Posterior vena cava (tissue), 2 donors: ENCODE measurements around the gene SLC44A2. TPM values are rescaled to one million over a fixed set of nuclear protein-coding genes. Genes with fewer than 3 reads are reported as not detected.
A peak's percentile ranks its signal among the peaks of the same experiment; 100 is the strongest.

Experiments used
- DNase-seq: peaks from one replicate; pipeline ENCODE4 v3.0.0-alpha.2; 2020; ENCODE audit warnings: low spot score
- intact Hi-C, 2 donors: fragments of 100-400 bp; cut with DNase I; formaldehyde crosslinking; loops; one replicate each; pipeline versions ENCODE4 v1.14.1 to v1.14.2; 2022 to 2023
- total RNA-seq, 2 donors: library from RNA; stranded (reverse); fragmentation: NEBNext Ultra II Directional; extraction: Animal tissue kit (Norgen Biotek cat#: 25700); gene quantifications; one replicate each; pipeline ENCODE4 v1.2.1, GENCODE V29; 2021
- donor health status: DM: yes; HTN: yes; CAD: no.
- donor health status: DM: yes; HTN: yes; CAD: no.

Gene SLC44A2
- total RNA-seq, 2 donors from 2014 or later: 72.2 to 108 TPM

DNA sequence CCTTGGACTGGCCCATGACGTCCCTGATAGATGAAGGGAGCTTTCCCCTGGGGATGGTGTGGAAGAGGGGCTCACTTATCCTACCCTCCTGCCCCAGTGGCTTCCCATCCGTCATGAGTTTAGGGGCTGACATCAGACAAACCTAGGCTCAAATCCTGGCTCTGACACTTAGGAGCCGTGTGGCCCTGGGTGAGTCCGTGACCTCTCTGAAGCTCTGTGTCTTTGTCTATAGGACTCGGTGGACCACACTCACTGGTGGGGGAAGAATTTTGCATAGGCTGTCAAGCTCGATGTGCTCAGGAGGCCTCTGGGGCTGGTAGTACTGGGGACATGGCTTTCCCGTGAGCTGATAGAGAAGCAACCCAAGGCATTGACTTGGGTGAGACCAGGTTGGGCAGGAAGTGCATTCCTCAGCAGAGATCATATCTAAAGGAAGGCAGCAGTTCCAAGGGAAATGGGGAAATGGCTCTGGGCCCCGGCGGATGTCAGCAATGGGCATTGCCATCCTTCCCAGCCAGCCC lies 20.8 kb upstream of the SLC44A2 start:
- intact Hi-C loops: no loop called here
- DNase-seq: no peak

DNA sequence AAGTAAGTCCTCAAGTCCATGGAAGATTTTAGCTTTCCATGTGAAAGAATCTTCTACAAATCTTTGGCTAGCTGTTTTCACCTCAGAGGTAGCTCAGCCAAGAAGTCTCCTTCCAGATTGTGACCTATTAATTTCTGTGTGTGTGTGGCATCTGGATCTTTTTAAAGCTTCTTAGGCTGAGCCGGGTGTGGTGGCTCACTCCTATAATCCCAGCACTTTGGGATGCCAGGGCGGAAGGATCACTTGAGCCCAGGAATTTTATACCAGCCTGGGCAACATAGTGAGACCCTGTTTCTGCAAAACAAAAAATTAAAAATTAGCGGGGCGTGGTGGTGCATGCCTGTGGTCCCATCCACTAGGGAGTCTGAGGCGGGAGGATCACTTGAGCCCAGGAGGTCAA lies 13.4 kb upstream of the SLC44A2 start:
- intact Hi-C loops: no loop called here

DNA sequence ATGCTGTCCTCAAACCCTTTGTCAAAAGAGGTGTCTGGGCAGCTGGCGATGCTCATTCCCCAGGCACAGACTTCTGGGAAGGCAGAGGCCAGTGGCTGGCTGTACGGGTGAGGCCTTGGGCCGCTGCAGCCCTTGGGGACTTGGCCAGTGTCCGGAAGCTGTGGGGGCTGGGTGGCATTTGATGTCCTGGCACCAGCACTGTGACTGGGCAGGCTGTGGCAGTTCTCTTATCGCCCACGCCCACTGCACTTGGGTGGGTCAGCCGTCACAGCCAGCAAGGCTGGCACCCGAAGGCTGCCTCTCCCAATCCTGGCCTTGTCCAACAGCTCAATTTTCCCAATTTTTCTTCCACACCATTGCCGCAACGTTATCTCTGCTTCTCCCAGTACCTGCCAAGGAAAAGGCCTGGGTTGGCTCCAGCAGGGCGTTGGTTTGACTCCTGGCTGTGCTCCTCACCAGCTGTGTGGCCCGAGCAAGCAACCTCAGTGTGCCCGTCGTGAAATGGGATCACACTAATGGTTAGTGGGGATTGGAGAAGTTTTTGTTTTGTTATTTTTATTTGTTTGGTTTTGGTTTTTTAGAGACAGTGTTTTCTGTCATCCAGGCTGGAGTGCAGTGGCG lies 12.7 kb upstream of the SLC44A2 start:
- peak; percentile 87 for DNase-seq
- intact Hi-C loops: no loop called here

More for the DNA sequence above, 13.4 kb upstream of the SLC44A2 start:
- no peak for DNase-seq

DNA sequence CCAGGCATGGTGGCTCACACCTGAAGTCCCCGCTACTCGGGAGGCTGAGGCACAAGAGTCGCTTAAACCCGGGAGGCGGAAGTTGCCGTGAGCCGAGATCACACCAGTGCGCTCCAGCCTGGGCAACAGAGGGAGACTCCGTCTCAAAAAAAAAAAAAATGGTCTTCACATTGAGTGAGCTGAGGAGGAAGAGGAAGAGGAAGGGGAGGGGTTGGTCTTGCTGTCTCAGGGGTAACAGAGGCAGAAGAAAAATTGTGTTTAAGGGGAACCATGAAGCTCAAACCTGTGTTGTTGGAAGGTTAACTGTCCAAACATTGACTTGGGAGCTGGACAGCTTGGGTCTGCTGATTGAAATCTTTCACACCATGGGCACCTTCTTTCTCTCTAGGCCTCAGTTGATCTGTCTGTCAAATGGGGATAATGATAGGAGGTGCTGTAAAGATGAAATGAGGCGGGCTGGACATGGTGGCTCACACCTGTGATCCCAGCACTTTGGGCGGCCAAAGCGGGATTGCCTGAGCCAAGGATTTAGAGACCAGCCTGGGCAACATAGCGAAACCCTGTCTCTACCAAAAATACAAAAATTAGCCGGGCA lies 9.8 kb upstream of the SLC44A2 start:
- intact Hi-C loops: no loop called here
- DNase-seq: no peak

DNA sequence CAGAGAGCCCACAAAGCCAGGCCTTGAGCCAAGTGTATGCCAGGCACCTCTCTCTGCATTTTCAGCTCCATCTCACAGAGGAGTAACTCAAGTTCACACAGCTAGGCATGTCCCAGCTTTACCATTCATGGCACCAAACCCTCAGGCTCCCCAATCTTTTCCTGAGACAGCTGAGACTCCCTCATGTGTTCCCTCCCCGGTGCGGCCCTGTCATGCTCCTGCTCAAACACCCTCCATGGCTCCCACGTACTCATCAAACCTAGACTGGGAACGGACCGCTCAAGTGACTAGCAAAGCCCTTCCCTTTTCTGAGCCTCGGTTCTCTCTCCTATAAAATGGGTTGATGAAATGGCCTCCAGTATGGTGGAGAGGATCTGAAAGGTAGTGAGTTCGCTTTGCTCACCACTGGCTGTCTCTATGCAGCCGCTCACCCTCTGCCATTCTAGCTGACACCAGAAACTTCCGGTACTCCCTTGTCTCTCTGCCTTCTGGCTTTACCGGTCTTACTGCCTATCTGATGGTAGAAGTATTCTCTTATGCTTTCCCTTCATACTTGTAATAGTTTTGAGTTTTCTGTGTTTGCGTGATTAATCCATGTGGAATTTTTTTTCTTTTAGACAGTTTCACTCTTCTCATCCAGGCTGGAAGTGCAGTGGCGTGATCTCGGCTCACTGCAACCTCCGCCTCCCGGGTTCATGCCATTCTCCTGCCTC lies 7.8 kb upstream of the SLC44A2 start:
- intact Hi-C loops: no loop called here
- no peak for DNase-seq

DNA sequence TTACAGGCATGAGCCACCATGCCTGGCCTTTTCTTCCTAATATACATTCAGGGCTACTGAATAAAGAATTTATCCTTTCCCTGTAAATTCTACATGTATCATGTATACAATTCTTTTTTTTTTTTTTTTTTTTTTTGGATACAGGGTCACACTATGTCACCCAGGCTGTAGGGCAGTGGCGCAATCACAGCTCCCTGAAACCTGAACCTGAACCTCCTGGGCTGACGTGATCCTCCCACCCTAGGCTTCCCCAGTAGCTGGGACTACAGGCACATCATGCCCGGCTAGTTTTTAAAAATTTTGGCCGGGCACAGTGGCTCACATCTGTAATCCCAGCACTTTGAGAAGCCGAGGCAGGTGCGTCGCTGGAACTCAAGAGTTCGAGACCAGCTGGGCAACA lies 6.5 kb upstream of the SLC44A2 start:
- intact Hi-C loops: no loop called here

DNA sequence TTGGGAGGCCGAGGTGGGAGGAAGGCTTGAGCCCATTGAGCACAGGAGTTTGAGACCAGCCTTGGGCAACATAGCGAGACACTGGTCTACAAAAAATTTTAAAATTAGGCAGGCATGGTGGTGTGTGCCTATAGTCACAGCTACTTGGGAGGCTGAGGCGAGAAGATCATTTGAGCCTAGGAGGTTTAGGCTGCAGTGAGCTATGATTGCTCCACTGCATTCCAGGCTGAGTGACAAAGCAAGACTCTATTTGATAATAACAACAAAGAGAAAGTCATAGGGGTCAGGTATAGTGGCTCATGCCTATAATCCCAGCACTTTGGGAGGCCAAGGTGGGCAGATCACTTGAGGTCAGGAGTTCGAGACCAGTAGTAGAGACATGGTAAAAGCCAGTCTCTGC lies 4.6 kb upstream of the SLC44A2 start:
- intact Hi-C loops: no loop called here
- DNase-seq: no peak

More for the DNA sequence above, 6.5 kb upstream of the SLC44A2 start:
- no peak for DNase-seq

DNA sequence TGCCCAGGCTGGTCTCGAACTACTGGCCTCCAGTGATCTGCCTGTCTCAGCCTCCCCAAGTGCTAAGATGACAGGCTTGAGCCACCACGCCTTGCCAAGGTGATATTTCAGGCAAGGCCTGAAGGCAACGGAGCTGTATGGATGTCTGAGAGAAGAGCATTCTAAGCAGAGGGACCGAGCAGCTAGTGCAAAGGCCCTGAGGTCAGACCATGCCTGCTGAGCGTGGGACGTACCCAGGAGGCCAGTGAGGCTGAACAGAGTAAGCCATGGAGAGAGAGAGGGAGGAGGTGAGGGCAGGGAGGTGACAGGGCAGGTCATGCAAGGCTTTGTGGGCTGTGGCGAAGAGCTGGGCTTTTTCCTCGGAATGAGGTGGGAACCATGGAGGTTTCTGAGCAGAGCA lies 3.4 kb upstream of the SLC44A2 start:
- intact Hi-C loops: no loop called here
- DNase-seq: no peak

DNA sequence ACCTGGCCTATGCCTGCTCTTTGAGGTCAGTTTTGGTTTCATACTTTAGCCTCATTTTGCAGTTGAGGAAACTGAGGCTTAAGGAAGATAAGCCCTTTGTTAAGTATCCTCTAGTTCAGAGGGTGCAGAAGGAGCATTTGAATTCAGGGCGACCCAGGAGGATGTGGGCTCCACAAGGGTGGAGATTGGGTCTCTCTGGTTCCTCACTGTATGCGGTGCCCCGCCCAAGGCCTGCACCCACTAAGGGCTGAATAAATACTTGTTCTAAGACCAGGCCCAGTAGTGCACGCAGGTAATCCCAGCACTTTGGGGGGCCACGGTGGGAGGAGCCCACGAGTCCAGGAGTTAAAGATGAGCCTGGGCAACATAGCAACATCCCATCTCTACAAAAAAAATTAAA lies 768 bp upstream of the SLC44A2 start:
- DNase-seq: no peak
- intact Hi-C loops: no loop called here

DNA sequence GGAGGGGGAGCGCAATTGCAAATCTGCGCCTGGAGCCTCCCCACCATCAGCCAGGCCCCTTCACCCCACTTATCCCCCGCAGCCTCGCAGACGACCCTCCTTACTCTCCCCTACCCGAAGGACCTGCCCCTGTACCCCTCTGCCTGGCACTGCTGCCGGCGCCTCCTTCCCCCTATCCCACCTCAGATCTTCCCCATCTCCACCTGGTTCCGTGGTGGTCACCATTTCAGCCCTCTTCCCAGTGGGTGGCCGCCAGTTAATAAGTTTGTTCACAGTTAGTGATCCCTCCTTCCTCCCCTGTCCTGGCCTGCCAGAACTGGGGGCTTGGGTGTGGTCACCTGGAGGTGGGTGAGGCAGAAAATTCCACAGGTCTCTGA lies 397 bp downstream of the SLC44A2 start:
- no peak for DNase-seq
- intact Hi-C loops: no loop called here

DNA sequence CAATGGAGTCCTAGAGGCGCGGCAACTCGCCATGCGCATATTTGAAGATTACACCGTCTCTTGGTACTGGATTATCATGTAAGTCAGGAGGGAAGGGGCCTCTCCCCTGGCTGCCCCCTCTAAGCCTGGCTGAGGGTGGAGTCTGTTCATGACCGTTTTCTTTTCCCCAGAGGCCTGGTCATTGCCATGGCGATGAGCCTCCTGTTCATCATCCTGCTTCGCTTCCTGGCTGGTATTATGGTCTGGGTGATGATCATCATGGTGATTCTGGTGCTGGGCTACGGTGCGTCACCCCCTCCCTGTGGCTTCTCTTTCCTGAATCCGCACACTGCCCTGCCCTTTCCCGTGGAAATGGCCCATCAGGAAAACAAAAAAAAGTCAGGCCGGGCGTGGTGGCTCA lies 6.5 kb downstream of the SLC44A2 start:
- intact Hi-C loops: no loop called here

DNA sequence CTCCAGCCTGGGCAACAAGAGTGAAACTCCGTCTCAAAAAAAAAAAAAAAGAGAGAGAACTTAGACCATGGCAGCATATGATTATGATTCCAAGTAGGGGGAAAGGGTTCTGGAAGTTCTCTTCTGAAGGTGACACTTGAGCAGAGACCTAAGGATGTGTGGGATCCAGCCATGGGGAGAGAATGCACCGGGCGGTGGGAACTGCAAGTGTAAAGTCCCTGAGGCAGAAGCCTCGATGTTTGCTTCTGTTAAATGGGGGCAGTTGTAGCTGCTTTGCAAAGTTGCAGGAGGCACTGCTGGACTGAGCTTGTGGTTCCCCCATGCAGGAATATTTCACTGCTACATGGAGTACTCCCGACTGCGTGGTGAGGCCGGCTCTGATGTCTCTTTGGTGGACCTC lies 9.1 kb downstream of the SLC44A2 start:
- intact Hi-C loops: no loop called here
- no peak for DNase-seq

More for the DNA sequence above, 6.5 kb downstream of the SLC44A2 start:
- no peak for DNase-seq

DNA sequence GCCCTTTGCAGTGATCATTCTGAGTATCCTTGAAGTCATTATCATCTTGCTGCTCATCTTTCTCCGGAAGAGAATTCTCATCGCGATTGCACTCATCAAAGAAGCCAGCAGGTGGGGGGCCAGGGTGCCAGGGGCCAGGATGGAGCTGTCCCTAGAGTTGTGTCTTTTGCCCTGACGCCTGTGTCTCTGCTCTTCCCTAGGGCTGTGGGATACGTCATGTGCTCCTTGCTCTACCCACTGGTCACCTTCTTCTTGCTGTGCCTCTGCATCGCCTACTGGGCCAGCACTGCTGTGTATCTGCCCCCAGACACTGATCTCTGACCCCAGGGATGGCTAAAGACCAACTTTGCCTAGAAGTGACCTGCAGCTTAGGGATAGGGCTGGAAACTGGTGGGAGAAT lies 9.6 kb downstream of the SLC44A2 start:
- no peak for DNase-seq

DNA sequence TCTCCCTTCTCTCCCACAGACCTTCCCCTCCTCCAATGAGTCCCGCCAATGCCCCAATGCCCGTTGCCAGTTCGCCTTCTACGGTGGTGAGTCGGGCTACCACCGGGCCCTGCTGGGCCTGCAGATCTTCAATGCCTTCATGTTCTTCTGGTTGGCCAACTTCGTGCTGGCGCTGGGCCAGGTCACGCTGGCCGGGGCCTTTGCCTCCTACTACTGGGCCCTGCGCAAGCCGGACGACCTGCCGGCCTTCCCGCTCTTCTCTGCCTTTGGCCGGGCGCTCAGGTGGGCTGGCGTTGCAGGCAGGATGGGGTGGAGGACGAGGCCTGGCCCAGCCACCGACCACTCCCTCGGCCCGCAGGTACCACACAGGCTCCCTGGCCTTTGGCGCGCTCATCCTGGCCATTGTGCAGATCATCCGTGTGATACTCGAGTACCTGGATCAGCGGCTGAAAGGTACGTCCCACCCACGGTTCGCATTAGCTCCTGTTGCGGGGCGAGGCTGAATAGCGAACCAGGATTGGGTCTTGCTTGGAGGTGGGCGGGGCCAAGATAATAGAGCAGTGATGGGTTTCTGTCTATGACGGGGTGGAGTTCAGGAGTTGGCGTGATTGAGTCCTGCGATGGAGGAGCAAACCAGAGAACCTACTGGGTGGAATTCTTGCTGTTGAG lies 11.1 kb downstream of the SLC44A2 start:
- intact Hi-C loops: no loop called here
- no peak for DNase-seq

More for the DNA sequence above, 9.6 kb downstream of the SLC44A2 start:
- intact Hi-C loops: no loop called here

DNA sequence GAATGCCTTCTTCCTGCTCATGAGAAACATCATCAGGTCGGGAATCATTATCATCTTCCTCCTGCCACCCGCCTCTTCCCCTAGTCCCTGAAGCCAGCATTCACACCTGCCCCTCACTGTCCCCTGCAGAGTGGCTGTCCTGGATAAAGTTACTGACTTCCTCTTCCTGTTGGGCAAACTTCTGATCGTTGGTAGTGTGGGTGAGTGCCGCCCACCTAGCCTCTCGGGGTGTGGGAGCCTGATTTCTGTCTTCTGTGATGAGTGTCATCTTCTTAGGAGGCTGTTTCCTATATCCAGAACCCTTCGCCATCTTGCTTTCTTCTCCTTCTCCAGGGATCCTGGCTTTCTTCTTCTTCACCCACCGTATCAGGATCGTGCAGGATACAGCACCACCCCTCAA lies 12.5 kb downstream of the SLC44A2 start:
- DNase-seq: no peak
- intact Hi-C loops: no loop called here

DNA sequence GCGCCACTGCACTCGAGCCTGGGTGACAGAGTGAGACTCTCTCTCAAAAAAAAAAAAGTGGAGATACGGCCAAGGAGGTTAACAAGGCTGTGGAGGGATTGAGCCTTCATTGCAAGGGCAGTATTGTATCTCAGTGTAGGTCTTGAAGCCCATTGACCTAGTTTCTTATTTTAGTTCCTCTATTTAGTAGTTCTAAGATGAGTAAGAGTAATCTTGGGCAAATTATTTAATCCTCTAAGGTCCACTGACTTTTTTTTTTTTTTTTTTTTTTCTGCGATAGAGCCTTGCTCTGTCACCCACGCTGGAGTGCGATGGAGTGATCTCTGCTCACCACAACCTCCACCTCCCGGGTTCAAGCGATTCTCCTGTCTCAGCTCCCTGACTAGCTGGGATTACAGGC lies 14.5 kb downstream of the SLC44A2 start:
- no peak for DNase-seq
- intact Hi-C loops: no loop called here

DNA sequence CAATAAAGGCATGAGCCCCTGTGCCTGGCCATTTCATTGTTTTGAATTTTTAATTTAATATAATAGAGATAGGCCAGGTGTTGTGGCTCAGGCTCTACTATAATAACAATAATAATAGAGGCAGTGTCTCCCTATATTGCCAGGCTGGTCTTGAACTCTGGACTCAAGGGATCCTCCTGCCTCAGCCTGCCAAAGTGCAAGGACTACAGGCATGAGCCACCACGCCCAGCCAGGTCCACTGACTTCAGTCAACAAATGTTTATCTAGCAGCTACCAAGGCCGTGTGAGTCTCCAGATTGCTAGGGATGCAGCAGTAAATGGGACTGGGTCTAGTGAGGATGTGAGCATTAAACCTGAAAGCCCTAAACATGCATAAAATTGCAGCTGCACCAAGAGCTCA lies 15.0 kb downstream of the SLC44A2 start:
- intact Hi-C loops: no loop called here
- DNase-seq: no peak

DNA sequence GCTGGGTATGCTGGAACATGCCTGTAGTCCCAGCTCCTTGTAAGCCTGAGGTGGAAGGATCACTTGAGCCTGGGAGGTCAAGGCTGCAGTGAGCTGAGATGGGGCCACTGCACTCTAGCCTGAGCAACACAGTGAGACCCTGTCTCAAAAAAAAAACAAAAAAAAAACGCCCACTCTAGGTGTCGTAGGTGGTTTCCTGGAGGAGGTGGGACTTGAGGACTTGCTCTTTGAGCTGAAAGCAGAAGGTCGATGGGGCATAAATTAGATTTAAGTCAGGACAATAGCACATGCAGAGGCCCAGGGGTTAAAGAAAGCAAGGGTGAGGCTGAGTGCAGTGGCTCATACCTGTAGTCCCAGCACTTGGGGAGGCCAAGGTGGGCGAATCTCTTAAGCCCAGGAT lies 15.9 kb downstream of the SLC44A2 start:
- intact Hi-C loops: no loop called here
- no peak for DNase-seq

DNA sequence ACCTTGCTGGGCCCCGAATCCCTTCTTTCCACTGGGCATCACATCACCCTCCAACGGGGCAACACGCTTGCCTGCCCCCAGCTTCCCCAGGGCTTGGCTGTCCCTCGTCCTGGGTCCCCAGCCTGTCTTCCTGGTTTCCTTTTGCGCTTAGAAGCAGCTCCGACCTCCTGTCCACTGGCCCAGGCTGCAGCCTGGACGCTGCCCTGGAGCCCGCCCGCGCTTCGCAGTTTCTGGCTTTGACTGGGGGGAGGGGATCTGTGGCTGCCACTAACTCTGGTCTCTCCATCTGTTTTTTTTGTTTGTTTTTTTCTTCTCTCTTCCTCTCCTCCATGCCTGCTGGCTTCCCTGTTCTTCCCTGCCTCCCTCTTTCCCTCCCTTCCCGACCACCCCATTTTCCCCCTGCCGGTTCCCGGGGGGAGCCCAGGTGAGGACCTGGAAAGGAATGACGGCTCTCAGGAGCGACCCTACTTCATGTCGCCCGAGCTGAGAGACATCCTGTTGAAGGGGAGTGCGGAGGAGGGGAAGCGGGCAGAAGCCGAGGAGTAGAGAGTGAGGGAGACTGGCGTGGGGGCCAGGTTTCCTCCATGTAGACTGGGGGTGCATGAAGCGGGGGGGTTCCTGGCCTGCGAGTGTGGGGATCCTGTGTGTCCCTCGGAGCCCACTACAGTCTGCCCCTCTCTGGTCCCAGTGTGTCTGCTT lies 17.3 kb downstream of the SLC44A2 start:
- intact Hi-C loops: loop anchor here in 1 of 2 donors (2.0 kb wide), 1 partner anchor 60 kb away; no protein-coding TSS in a partner anchor
- peak; percentile 77 for DNase-seq
